Measurements from ENCODE around the gene SGK1.
"Not testable (repeated sequence)": the region's sequence is repeated elsewhere in the genome, so short reads cannot be mapped to it uniquely, and the experiment has no call there.

DNA sequence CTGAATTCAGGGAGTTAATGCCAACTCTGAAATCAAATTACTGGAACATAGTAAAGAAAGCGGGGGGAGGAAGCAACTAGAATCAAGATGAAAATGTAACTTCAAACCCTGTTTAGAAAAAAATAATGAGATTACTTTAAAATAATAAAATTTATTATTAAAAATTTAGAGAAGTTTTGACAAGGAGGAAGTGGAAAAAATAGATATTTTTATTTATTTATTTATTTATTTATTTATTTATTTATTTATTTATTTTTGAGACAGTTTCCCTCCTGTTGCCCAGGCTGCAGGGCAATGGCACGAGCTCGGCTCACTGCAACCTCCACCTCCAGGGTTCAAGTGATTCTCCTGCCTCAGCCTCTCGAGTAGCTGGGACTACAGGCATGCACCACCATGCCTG, 82.6 kb downstream of the SGK1 start:
- not testable (repeated sequence) for TF ChIP-seq EZH2 (IDR thresholded peaks at IDR 0.05; ENCODE audit: low read length, unreplicated experiment); EZH2phosphoT487 (IDR thresholded peaks at IDR 0.05; ENCODE audit: borderline replicate concordance, low read length)
- TF ChIP-seq, protein P1, sequence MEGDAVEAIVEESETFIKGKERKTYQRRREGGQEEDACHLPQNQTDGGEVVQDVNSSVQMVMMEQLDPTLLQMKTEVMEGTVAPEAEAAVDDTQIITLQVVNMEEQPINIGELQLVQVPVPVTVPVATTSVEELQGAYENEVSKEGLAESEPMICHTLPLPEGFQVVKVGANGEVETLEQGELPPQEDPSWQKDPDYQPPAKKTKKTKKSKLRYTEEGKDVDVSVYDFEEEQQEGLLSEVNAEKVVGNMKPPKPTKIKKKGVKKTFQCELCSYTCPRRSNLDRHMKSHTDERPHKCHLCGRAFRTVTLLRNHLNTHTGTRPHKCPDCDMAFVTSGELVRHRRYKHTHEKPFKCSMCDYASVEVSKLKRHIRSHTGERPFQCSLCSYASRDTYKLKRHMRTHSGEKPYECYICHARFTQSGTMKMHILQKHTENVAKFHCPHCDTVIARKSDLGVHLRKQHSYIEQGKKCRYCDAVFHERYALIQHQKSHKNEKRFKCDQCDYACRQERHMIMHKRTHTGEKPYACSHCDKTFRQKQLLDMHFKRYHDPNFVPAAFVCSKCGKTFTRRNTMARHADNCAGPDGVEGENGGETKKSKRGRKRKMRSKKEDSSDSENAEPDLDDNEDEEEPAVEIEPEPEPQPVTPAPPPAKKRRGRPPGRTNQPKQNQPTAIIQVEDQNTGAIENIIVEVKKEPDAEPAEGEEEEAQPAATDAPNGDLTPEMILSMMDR (conservative IDR thresholded peaks at IDR 0.05; ENCODE audit: low read depth, low read length), result not testable (repeated sequence)
